ENCODE results near the gene SZT2.
"Not testable (repeated sequence)": the region's sequence is repeated elsewhere in the genome, so short reads cannot be mapped to it uniquely, and the experiment has no call there.

SZT2 gene

DNA sequence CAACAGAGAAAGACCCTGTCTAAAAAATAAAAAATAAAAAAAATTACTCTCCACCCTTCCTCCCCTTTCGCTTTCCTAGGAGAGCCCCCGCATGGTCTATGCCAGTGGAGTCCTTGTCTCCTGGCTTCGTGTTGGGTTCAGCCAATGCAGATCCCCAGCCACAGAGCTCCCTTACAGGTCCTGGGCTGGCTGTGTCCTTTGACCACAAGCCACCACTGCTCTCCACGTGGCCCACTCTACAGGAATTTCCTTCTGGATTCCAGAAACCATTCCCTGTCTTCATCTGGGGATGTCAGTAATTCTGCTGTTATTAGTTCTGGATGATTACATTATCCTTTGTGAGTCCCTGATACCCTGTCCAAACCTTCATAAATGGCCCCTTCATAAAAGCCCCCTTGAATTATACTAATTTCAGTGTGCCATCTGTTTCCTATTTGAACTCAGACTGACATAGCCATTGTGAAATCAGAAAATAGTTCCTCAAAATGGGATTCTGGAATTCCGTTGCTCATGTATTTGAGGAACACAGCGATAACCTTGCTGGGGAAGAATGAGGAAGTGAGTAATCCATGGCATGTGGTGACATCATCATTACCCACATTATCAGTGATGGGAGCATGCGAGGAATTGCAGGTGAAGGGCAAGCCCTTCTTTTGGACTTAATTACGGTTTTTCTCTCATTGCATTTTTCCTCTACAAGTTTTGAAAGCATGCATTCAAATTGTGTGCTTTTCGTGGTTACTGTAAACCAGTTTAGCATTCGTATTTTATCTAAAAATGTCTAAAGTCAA is 86.1 kb downstream of the SZT2 start:
- not testable (repeated sequence) for H3K9me3 Mint-ChIP-seq (ENCODE audit: low read depth); H3K4me1 Mint-ChIP-seq (ENCODE audit: low read depth); H3K27me3 Mint-ChIP-seq; H3K4me3 Mint-ChIP-seq; H3K36me3 Mint-ChIP-seq; H3K27ac Mint-ChIP-seq

DNA sequence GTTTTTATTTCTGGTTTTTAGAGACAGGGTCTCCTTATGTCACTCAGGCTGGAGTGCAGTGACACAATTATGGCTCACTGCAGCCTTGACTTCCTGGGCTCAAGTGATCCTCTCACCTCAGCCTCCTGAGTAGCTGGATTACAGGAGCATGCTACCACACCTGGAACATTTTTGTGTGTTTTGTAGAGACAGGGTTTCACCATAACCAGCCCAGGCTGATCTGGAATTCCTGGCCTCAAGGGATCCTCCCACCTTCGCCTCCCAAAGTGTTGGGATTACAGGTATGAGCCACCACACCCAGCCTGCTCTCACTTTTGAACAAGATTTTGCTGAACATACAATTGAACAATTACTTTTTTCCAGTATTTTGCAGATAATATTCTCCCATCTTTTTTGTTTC is 88.0 kb downstream of the SZT2 start:
- H3K9me3 Mint-ChIP-seq (ENCODE audit: low read depth) = no peaks in the 10 kb centered on the region
- peaks cover 5% of the 10 kb centered on the region for H3K27me3 Mint-ChIP-seq
- no peak overlapping the region for H3K27ac Mint-ChIP-seq
- H3K36me3 Mint-ChIP-seq = no peaks in the 10 kb centered on the region
- no peaks in the 10 kb centered on the region for H3K4me1 Mint-ChIP-seq (ENCODE audit: low read depth)
- no peak overlapping the region for H3K4me3 Mint-ChIP-seq

DNA sequence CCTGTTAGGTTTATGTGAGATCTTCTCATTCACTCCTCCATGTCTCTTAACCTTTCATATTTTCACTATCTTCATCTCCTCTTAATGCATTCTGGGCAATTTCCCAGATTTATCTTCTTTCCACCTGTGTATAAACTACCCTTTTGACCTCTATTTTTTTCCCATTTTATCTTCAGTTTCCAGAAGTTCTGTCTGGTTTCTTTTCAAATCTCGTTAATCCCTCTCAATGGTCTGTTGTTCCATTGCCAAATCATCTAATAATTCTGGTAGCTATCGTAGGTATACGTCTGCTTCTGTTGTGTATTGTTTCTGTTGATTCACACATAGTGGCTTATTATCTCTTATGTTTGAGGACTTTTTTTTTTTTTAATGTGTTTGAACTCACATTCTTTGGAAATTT is 89.7 kb downstream of the SZT2 start:
- Mint-ChIP-seq H3K4me3 (no peak overlapping the region), H3K9me3 (ENCODE audit: low read depth) (no peaks in the 10 kb centered on the region), H3K4me1 (ENCODE audit: low read depth) (no peaks in the 10 kb centered on the region), H3K27me3 (peaks cover 7% of the 10 kb centered on the region), H3K27ac (no peak overlapping the region), H3K36me3 (no peaks in the 10 kb centered on the region)

DNA sequence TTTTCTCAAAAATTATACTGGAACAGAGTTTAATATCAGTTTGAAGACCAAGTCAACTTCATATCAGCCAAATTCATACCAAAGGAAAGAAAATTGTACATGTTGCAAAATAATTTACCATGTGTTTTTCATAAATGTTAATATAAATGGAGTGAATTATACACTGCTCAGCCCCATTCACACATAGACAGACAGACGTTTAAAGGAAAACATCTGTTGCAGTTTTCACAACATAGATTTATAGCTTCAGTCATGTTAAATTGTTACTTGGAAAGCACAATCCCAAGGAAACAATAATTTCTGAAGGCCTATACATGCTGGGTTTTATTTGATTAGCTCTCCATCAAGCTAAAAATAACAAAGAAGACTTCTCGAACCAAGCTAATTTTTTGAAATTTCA is 91.8 kb downstream of the SZT2 start:
- Mint-ChIP-seq H3K27ac (no peak overlapping the region), H3K4me3 (no peak overlapping the region), H3K36me3 (no peaks in the 10 kb centered on the region), H3K4me1 (ENCODE audit: low read depth) (no peaks in the 10 kb centered on the region), H3K9me3 (ENCODE audit: low read depth) (peaks cover 3% of the 10 kb centered on the region), H3K27me3 (peaks cover 7% of the 10 kb centered on the region)

DNA sequence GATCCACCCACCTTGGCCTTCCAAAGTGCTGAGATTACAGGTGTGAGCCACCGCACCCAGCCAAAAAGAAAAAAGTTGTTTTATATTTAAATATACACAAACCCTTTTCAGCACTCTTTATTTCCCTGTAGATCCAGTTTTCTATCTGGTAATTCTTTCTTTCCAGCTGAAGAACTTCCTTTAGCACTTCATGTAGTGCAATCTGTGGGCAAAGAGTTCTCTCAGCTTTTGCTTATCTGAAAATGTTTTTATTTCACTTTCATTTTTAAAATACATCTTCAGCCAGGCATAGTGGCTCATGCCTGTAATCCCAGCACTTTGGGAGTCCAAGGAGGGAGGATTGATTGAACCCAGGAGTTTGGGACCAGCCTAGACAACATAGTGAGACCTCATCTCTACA is 92.5 kb downstream of the SZT2 start:
- Mint-ChIP-seq H3K36me3 (no peaks in the 10 kb centered on the region), H3K4me1 (ENCODE audit: low read depth) (no peaks in the 10 kb centered on the region), H3K27me3 (peaks cover 7% of the 10 kb centered on the region), H3K9me3 (ENCODE audit: low read depth) (peaks cover 3% of the 10 kb centered on the region), H3K4me3 (no peak overlapping the region), H3K27ac (no peak overlapping the region)

DNA sequence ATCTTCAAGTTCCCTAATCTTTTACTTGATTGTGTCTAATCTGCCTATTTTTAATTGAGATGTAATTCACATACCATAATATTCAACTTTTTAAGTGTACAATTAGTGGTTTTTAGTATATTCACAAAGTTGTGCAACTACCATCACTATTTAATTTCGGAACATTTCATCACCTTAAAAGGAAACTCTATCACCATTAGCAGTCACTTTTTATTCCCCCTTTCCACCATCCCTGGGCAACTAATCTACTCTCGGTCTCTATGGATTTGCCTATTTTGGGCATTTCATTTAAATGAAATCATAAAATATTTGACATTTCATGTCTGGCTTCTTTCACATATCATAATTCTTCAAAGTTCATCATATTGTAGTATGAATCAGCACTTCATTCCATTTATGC is 94.7 kb downstream of the SZT2 start:
- H3K9me3 Mint-ChIP-seq (ENCODE audit: low read depth) = peaks cover 12% of the 10 kb centered on the region

DNA sequence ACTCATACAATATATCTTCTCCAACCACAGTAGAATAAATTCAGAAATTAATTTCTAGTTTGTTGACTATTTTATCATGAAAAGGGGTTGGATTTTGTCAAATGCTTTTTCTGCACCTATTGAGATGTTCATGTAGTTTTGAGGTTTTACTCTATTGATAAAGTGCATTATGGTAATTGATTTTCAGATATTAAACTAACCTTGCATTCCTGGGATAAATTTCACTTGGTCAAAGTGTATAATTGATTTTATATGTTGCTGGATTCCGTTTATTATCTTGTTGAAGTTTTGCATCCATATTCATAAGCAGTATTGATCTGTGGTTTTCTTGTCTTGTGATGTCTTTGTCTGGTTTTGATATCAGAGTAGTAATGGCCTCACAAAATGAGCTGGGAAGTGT is 98.5 kb downstream of the SZT2 start:
- peaks cover 12% of the 10 kb centered on the region for H3K9me3 Mint-ChIP-seq (ENCODE audit: low read depth)
- peaks cover 4% of the 10 kb centered on the region for H3K27me3 Mint-ChIP-seq
- H3K4me3 Mint-ChIP-seq = no peak overlapping the region
- no peak overlapping the region for H3K27ac Mint-ChIP-seq
- peaks cover 9% of the 10 kb centered on the region for H3K36me3 Mint-ChIP-seq
- no peaks in the 10 kb centered on the region for H3K4me1 Mint-ChIP-seq (ENCODE audit: low read depth)

More for the DNA sequence above, 94.7 kb downstream of the SZT2 start:
- H3K27me3 Mint-ChIP-seq = peaks cover 3% of the 10 kb centered on the region
- no peak overlapping the region for H3K27ac Mint-ChIP-seq
- H3K36me3 Mint-ChIP-seq = peaks cover 6% of the 10 kb centered on the region
- no peaks in the 10 kb centered on the region for H3K4me1 Mint-ChIP-seq (ENCODE audit: low read depth)
- H3K4me3 Mint-ChIP-seq = no peak overlapping the region

DNA sequence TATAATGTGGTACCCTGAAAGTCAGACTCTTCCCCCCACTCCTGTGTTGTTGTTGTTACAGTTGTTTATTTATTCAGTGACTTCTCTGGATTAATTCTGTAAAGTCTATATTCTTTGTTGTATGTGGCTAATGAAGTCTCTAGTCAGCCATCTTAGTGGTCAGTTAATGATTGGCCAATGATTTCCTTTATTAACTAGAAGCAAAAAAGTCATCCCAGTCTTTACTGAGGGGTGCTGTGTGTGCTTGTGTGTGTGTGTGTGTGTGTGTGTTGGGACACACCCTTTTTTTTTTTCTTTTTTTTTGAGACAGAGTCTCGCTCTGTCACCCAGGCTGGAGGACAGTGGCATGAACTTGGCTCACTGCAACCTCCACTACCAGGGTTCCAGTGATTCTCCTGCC is 101.4 kb downstream of the SZT2 start:
- H3K36me3 Mint-ChIP-seq = peaks cover 9% of the 10 kb centered on the region
- H3K27me3 Mint-ChIP-seq = peaks cover 2% of the 10 kb centered on the region
- no peaks in the 10 kb centered on the region for H3K4me1 Mint-ChIP-seq (ENCODE audit: low read depth)
- no peak overlapping the region for H3K4me3 Mint-ChIP-seq
- H3K27ac Mint-ChIP-seq = no peak overlapping the region
- peaks cover 12% of the 10 kb centered on the region for H3K9me3 Mint-ChIP-seq (ENCODE audit: low read depth)

DNA sequence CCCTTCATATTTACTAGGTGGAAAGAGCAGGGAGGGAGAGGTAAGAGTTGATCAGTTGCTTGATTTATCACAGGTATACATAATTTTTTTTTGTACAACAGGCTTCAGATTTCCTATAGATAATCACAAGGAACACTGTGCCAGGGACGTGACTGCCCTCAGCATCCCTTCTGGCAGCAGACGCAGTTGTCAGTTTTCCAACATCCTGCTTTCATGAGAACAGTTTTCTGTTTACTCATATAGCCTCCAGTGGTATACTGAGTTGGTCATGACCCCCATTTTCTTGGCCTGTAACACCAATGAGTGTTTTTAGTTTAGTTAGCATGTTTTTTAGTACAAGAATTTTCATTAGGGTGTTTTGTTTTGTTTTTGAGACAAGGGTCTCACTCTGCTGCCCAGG is 103.1 kb downstream of the SZT2 start:
- H3K4me1 Mint-ChIP-seq (ENCODE audit: low read depth) = no peaks in the 10 kb centered on the region
- no peak overlapping the region for H3K4me3 Mint-ChIP-seq
- H3K27ac Mint-ChIP-seq = no peak overlapping the region
- H3K27me3 Mint-ChIP-seq = peaks cover 2% of the 10 kb centered on the region
- H3K9me3 Mint-ChIP-seq (ENCODE audit: low read depth) = peaks cover 6% of the 10 kb centered on the region
- H3K36me3 Mint-ChIP-seq = peaks cover 6% of the 10 kb centered on the region

DNA sequence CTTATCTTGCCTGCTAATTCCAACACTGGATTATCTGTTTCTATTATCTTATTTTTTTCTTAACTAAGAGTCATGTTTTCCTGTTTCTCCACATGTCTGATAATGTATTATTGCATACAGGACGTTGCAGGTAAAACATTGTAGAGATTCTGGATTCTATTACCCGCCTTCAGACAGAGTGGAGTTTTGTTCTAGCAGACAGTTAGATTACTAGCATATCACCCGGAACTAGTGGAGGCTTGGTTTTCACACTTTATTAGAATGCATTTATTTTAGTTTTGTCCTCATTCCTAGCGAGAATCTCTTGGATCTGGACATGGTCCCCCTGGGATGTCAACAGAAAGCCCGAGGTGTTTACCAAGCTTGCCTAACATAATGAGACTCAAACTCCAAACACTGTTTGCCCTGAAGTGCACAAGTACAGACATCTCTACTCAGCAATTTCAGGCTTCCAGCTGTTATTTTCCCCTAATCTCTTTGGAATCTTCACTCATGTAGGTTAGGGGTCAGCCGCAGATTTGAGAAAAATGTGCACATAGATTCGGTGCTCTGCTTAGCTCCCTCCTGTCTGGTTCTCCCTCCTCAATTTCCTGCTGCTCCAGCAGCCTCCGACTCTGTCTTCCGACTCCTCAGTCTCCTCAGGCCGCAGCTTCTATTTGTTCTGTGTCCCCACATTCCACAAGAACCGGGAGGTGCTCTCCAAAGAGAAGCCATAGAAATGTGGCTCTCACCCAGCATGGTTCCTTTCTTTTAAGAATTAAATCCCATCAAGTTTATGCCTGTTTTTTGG is 104.2 kb downstream of the SZT2 start:
- no peak overlapping the region for H3K4me3 Mint-ChIP-seq
- H3K9me3 Mint-ChIP-seq (ENCODE audit: low read depth) = no peaks in the 10 kb centered on the region
- no peaks in the 10 kb centered on the region for H3K4me1 Mint-ChIP-seq (ENCODE audit: low read depth)
- peaks cover 3% of the 10 kb centered on the region for H3K36me3 Mint-ChIP-seq
- peaks cover 2% of the 10 kb centered on the region for H3K27me3 Mint-ChIP-seq
- no peak overlapping the region for H3K27ac Mint-ChIP-seq

DNA sequence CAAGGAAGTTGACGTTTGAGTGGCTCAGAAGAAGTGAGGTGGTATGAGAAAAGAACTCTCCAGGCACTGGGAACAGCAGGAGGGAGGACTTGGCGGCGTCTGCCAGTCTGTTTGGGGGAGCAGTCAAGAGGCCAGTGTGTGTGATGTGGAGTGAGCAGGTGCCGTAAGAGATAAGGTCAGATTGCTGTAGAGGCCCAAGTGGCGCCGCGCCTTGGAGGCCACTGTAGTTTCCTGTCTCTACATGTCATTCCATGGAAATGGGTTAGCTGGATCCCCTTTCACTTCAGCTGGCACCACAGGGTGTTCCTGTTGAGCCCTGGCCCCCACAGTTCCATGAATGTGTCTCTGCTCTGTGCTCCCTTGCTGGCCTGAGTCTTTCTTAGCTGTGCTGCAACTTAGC is 105.5 kb downstream of the SZT2 start:
- no peaks in the 10 kb centered on the region for H3K4me1 Mint-ChIP-seq (ENCODE audit: low read depth)
- no peak overlapping the region for H3K27ac Mint-ChIP-seq
- H3K4me3 Mint-ChIP-seq = no peak overlapping the region
- no peaks in the 10 kb centered on the region for H3K9me3 Mint-ChIP-seq (ENCODE audit: low read depth)
- no peaks in the 10 kb centered on the region for H3K36me3 Mint-ChIP-seq
- H3K27me3 Mint-ChIP-seq = peaks cover 2% of the 10 kb centered on the region

DNA sequence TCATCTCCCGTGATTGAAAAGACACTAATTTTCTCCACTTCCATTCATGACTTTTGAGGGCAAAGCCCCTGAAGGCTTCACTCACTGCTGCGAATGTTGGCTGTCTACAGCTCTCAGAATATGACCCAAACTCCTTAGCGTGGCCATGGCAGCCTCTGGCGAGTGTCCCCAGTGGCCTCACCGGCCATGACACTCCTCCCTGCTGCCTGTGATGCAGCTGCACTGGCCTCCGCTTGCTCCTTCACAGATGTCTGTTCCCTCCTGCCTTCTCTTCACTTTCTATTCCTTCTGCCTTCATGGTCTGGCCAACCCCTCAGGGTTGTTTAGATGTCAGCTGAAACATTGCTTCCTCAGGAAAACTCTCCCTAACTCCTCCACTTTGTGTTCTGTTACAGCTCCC is 110.2 kb downstream of the SZT2 start:
- Mint-ChIP-seq H3K4me3 (no peak overlapping the region), H3K27me3 (peaks cover 1% of the 10 kb centered on the region), H3K36me3 (no peaks in the 10 kb centered on the region), H3K4me1 (ENCODE audit: low read depth) (no peaks in the 10 kb centered on the region), H3K27ac (no peak overlapping the region), H3K9me3 (ENCODE audit: low read depth) (no peaks in the 10 kb centered on the region)

DNA sequence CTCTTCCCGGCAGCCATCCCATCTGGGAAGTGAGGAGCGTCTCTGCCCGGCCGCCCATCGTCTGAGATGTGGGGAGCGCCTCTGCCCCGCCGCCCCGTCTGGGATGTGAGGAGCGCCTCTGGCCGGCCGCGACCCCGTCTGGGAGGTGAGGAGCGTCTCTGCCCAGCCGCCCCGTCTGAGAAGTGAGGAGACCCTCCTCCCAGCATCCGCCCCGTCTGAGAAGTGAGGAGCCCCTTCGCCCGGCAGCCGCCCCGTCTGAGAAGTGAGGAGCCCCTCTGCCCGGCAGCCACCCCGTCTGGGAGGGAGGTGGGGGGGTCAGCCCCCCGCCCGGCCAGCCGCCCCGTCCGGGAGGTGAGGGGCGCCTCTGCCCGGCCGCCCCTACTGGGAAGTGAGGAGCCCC is 112.1 kb downstream of the SZT2 start:
- not testable (repeated sequence) for H3K4me3 Mint-ChIP-seq; H3K9me3 Mint-ChIP-seq (ENCODE audit: low read depth); H3K27ac Mint-ChIP-seq; H3K36me3 Mint-ChIP-seq; H3K27me3 Mint-ChIP-seq; H3K4me1 Mint-ChIP-seq (ENCODE audit: low read depth)

DNA sequence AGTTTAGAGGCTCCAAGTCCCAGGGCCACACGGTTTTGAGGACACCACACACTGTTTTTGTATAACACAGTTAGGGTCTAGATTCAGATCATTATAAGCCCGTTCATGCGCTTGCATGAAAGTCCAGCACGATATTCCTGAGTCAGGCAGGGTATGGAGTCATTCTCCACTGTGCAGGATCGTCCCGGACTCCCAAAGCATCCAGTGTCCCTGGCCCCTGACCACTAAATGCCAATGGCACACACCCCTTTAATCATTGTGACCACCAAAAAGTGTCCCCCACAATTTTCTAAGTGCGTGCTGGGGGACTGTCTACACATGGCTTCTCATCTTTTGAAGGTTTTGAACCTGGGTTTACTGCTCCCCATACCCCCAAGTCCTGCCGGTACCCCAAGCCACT is 113.8 kb downstream of the SZT2 start:
- Mint-ChIP-seq H3K36me3 (no peaks in the 10 kb centered on the region), H3K27me3 (peaks cover 1% of the 10 kb centered on the region), H3K27ac (no peak overlapping the region), H3K9me3 (ENCODE audit: low read depth) (no peaks in the 10 kb centered on the region), H3K4me1 (ENCODE audit: low read depth) (no peaks in the 10 kb centered on the region), H3K4me3 (no peak overlapping the region)

Measured in activated naive CD8-positive, alpha-beta T cell (primary cell).